ENCODE data around the gene CFAP161.
"Not testable (repeated sequence)": the region's sequence is repeated elsewhere in the genome, so short reads cannot be mapped to it uniquely, and the experiment has no call there.

Gene CFAP161

GRCh38 chr15:81157195-81157938, 23.3 kb downstream of the CFAP161 start:
- FAIRE-seq (no peak), DNase-seq (ENCODE audit: low spot score) (no peak)

GRCh38 chr15:81157939-81158223, 23.8 kb downstream of the CFAP161 start:
- no peak for FAIRE-seq
- no peak for DNase-seq (ENCODE audit: low spot score)

DNA sequence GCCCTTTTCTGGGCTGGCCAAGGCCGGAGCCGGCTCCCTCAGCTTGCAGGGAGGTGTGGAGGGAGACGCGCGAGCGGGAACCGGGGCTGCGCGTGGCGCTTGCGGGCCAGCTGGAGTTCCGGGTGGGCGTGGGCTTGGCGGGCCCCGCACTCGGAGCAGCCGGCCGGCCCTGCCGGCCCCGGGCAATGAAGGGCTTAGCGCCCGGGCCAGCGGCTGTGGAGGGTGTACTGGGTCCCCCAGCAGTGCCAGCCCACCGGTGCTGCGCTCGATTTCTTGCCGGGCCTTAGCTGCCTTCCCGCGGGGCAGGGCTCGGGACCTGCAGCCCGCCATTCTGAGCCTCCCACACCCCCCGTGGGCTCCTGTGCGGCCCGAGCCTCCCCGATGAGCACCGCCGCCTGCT, 24.5 kb downstream of the CFAP161 start:
- FAIRE-seq; DNase-seq (ENCODE audit: low spot score): not testable (repeated sequence)

- DNase-seq (ENCODE audit: low spot score) (peak; percentile 41), FAIRE-seq (peak; percentile 48)
These were observed 26.5 kb downstream of the CFAP161 start for GRCh38 chr15:81160312-81161159.

DNA sequence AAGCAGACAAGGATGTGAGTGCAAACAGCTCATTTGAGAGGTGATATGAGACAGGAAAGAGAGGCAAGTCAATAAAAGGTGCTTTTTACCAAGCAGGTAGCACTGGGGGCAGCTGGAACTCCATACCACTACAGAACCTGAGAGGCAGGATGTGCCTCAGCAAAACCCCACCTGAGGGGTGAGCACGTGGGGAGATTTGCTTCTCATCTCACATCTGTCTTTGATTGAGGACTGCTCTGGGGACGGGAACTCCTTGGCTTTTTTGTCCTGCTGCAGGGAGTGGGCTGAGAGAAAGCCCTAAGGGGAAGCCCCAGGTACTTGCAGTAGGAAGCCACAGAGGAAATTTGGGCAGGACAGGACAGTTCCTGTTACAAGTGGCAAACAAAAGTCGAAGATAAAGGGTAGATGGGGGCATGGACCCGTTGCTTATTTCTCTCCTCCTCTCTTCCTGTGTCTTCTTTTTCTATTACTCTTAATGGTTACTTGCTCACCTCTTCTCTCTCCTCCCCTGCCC, 27.1 kb downstream of the CFAP161 start:
- DNase-seq (ENCODE audit: low spot score) (no peak), FAIRE-seq (no peak)

DNA sequence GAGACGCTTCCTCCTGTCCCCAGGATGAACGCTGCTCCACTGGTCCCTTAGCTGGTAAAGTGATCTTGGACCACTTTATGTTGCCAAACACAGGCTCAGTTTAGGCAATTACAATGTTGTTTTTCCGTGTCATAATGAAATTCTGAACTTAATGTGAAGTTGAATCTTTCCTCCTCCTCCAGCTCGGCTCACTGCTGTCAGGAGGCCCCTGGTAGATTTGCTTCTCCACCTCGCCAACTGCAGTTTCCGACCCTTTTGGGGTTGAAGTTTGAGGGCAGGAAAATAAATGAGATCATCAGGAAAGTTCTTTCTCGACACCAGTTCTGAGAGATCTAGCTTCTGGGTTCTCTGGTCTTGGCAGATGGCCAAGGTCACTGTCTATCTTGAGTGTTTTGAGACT, 27.8 kb downstream of the CFAP161 start:
- FAIRE-seq = no peak
- DNase-seq (ENCODE audit: low spot score) = no peak

DNA sequence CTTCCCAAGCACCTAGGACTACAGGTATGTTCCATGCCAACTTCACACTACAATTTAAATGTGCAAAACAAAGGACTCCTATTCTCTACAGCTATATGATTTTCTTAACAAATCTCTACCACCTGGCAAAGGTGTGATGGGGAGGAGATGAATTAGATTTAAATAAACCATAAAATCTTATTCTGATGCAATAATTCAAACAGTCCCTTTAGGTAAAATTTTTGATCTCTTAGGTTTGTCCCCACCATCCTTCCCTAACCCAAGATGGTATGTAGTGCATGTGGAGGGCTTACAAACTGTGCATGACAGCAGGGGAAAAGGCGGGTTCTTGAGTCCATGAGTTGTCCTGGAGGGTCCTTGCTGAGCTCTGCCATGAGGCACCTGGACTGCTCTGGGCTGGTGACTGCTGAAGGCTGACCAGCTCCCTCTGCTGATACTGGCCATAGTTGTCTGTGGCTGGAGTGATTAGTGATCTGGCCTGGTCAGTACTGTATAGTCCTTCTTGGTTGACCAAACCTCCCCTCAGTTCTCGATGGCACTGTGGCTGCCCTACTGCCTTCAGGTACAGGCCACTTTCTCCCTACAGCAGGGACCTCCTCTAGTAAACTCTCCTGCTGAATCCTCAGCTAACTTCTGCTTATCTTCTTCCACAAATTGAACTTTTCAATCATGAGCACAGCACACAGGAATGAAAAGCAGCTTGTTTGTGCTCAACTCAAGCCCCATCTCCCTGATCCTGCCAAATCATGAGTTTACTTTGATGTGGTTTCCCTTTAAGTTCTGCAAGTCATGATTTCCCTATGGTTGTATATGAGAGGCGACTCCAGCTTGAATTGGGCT, 30.1 kb downstream of the CFAP161 start:
- FAIRE-seq = no peak
- DNase-seq (ENCODE audit: low spot score) = no peak

- no peak for FAIRE-seq
- no peak for DNase-seq (ENCODE audit: low spot score)
These were observed 31.5 kb downstream of the CFAP161 start for GRCh38 chr15:81165535-81165934.

DNA sequence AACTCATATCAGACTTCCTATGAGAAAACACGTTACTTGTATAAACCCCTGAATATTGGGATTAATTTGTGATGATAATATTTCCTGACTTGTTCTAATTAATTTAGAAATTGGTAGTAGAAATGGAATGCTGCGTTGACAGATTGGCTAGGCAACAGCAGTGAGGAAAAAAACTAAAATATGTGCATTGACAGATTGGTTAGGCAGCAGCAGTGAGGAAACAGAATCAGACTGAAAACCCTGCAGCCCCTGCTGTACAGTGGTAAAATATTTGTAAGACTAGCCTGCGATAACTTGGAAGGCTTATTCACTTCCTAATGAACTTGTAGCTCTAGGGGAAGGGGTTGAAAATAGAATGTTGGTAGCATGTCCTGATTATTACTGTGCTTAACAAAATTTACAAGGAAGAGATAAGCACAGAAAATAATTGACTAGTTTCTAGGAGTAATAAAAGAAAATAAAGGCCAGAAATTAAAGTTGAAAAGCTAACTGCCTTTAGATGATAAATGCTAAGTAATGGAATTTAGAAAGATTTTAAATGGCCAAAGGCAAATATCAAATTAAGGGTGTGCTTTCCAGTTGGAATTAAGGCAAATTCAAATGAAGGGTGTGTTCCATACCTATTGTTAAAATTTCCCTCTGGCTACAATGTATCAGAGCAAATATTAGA, 32.7 kb downstream of the CFAP161 start:
- FAIRE-seq (no peak), DNase-seq (ENCODE audit: low spot score) (no peak)

GRCh38 chr15:81168131-81168526, 34.1 kb downstream of the CFAP161 start:
- FAIRE-seq (no peak), DNase-seq (ENCODE audit: low spot score) (no peak)

- no peak for DNase-seq (ENCODE audit: low spot score)
- FAIRE-seq = no peak
These were observed 34.6 kb downstream of the CFAP161 start for GRCh38 chr15:81168644-81169043.

- no peak for DNase-seq (ENCODE audit: low spot score)
- FAIRE-seq = no peak
These were observed 36.4 kb downstream of the CFAP161 start for GRCh38 chr15:81170511-81170910.

GRCh38 chr15:81171286-81171685, 37.2 kb downstream of the CFAP161 start:
- DNase-seq (ENCODE audit: low spot score) (no peak), FAIRE-seq (no peak)

- FAIRE-seq = no peak
These were observed 40.2 kb downstream of the CFAP161 start for GRCh38 chr15:81174125-81174791.

GRCh38 chr15:81174792-81175327, 40.8 kb downstream of the CFAP161 start:
- no peak for FAIRE-seq
- DNase-seq (ENCODE audit: low spot score) = no peak

More at GRCh38 chr15:81174125-81174791, 40.2 kb downstream of the CFAP161 start:
- no peak for DNase-seq (ENCODE audit: low spot score)

DNA sequence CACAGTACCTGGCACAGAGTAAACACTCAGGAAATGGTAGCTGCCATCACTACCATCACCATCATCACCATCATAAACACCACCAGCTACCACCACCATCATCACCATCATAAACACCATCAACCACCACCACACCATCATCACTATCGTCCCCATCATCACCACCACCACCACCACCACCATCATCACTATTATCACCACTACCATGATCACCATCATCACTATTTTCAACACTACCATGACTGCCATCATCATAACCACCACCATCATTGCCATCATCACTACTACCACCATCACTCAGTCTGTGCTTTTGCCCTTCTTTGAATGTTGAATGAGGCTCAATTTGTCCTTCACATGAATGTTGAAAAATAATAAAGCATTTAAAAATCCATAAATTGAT, 41.4 kb downstream of the CFAP161 start:
- FAIRE-seq (peak; percentile 94), DNase-seq (ENCODE audit: low spot score) (no peak)

GRCh38 chr15:81176291-81176893, 42.3 kb downstream of the CFAP161 start:
- FAIRE-seq = no peak
- no peak for DNase-seq (ENCODE audit: low spot score)

GRCh38 chr15:81178365-81178764, 44.3 kb downstream of the CFAP161 start:
- DNase-seq (ENCODE audit: low spot score) = no peak
- FAIRE-seq = no peak

DNA sequence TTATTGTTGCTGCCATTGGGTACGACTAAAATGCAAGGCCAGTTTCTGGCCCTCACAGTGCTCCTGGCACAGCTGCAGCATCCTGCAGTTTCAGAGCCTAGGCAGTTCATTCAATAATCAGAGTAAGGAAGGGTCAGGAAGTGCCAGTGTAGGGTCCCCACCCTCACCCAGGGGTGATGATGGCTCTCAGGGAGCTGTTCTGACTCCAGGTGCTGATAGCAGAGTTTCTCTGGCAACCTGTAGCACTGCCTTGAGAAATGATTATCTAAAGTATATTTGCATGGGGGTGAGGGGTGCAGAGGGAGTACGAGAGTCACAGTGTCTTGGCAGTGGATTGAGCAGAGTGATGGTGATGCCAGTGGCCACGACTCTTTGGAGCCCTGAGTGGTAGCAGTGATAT, 47.1 kb downstream of the CFAP161 start:
- FAIRE-seq = no peak
- DNase-seq (ENCODE audit: low spot score) = no peak
